Measurements from ENCODE around the gene BBX. TPM values are rescaled to one million over a fixed set of nuclear protein-coding genes. Genes with fewer than 3 reads are reported as not detected.
"Not testable (repeated sequence)": the region's sequence is repeated elsewhere in the genome, so short reads cannot be mapped to it uniquely, and the experiment has no call there.

BBX gene
- total RNA-seq, 1 donor from 2014 or later, result 45.1 TPM

DNA sequence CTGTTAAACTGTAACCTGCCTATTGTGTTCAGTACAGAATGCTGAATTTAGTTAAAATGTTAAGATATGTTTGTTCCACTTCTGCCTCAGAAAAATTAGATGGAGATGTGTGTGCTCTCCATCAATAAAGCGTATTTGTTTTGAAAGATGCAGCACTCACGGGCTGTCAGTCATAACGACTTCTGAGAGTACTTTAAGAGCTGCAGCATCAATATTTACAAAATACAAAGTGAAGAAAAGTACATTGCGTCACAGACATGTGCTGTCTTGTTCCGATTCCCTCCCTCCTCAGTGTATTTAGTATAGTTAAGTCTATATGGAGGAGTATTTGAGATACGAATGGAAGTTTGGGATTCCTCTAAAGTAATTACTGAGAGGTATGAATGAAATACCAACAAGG, 166.6 kb downstream of the BBX start:
- no peak for DNase-seq (ENCODE audit: low spot score)
- Mint-ChIP-seq H3K9me3 (no peaks in the 10 kb centered on the region), H3K36me3 (ENCODE audit: low read depth) (peaks cover 2% of the 10 kb centered on the region), H3K27me3 (ENCODE audit: insufficient read depth) (no peaks in the 10 kb centered on the region), H3K4me1 (ENCODE audit: low read depth) (peaks cover 8% of the 10 kb centered on the region), H3K4me3 (no peak overlapping the region), H3K27ac (no peak overlapping the region)
- intact Hi-C loops (cut with micrococcal nuclease), result no loop called here

DNA sequence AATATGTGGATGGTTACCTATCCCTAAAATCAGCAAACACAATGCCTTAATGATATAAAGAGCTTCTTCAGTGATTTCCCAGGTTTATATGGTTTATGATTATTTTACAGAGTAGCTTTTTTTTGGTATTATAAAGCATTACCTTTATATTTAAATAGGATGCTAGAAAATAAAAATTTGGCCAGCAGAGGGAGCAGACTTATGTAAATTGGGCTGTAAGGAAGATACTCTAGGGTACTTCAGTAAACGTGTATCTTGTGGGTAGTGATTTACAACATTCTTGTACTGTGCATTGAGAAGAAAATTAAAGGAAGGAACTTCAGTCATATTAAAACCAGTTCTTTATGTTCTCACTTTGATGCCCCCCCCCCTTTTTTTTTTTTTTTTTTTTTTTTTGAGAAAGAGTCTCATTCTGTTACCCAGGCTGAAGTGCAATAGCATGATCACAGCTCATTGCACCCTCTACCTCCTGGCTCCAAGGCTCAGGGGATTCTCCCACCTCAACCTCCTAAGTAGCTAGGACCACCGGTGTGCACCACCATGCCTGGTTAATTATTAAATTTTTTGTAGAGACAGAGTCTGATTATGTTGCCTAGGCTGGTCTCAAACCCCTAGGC, 167.9 kb downstream of the BBX start:
- peaks cover 2% of the 10 kb centered on the region for H3K36me3 Mint-ChIP-seq (ENCODE audit: low read depth)
- no peaks in the 10 kb centered on the region for H3K4me1 Mint-ChIP-seq (ENCODE audit: low read depth)
- DNase-seq (ENCODE audit: low spot score), result no peak
- H3K27ac Mint-ChIP-seq, result no peak overlapping the region
- H3K27me3 Mint-ChIP-seq (ENCODE audit: insufficient read depth), result no peaks in the 10 kb centered on the region
- H3K4me3 Mint-ChIP-seq, result no peak overlapping the region
- intact Hi-C loops (cut with micrococcal nuclease), result loop anchor here (2.0 kb wide), 1 partner anchor 50 kb away; no protein-coding TSS in a partner anchor
- H3K9me3 Mint-ChIP-seq, result no peaks in the 10 kb centered on the region

DNA sequence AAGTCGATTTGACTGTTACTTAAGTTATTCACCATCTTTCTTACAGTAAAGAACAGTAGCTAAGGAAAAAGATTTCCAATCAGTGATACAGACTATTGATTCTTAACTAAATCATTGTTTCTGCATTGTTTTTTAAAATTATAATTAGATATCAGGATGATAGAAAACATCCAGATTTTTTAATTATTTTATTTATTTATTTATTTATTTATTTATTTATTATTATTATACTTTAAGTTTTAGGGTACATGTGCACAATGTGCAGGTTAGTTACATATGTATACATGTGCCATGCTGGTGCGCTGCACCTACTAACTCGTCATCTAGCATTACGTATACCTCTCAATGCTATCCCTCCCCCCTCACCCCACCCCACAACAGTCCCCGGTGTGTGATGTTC, 169.2 kb downstream of the BBX start:
- not testable (repeated sequence) for DNase-seq (ENCODE audit: low spot score); H3K9me3 Mint-ChIP-seq; H3K4me1 Mint-ChIP-seq (ENCODE audit: low read depth); H3K36me3 Mint-ChIP-seq (ENCODE audit: low read depth); H3K4me3 Mint-ChIP-seq; H3K27me3 Mint-ChIP-seq (ENCODE audit: insufficient read depth); H3K27ac Mint-ChIP-seq
- intact Hi-C loops (cut with micrococcal nuclease), result loop anchor here (2.0 kb wide), 1 partner anchor 49 kb away; no protein-coding TSS in a partner anchor

DNA sequence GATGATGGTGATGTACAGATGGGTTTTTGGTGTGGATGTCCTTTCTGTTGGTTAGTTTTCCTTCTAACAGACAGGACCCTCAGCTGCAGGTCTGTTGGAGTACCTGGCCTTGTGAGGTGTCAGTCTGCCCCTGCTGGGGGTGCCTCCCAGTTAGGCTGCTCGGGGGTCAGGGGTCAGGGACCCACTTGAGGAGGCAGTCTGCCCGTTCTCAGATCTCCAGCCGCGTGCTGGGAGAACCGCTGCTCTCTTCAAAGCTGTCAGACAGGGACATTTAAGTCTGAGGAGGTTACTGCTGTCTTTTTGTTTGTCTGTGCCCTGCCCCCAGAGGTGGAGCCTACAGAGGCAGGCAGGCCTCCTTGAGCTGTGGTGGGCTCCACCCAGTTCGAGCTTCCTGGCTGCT, 174.6 kb downstream of the BBX start:
- H3K27me3 Mint-ChIP-seq (ENCODE audit: insufficient read depth); H3K4me3 Mint-ChIP-seq; H3K9me3 Mint-ChIP-seq; H3K27ac Mint-ChIP-seq; H3K4me1 Mint-ChIP-seq (ENCODE audit: low read depth); H3K36me3 Mint-ChIP-seq (ENCODE audit: low read depth); intact Hi-C loops (cut with micrococcal nuclease); DNase-seq (ENCODE audit: low spot score): not testable (repeated sequence)

DNA sequence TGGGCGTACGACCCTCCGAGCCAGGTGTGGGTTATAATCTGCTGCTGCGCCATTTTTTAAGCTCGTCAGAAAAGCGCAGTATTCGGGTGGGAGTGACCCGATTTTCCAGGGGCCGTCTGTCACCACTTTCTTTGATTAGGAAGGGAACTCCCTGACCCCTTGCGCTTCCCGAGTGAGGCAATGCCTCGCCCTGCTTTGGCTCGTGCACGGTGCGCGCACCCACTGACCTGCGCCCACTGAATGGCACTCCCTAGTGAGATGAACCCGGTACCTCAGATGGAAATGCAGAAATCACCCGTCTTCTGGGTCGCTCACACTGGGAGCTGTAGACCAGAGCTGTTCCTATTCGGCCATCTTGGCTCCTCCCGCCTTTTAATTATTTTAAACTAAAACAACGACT, 175.1 kb downstream of the BBX start:
- DNase-seq (ENCODE audit: low spot score); H3K9me3 Mint-ChIP-seq; H3K27ac Mint-ChIP-seq; H3K36me3 Mint-ChIP-seq (ENCODE audit: low read depth); intact Hi-C loops (cut with micrococcal nuclease); H3K4me3 Mint-ChIP-seq; H3K27me3 Mint-ChIP-seq (ENCODE audit: insufficient read depth); H3K4me1 Mint-ChIP-seq (ENCODE audit: low read depth): not testable (repeated sequence)

DNA sequence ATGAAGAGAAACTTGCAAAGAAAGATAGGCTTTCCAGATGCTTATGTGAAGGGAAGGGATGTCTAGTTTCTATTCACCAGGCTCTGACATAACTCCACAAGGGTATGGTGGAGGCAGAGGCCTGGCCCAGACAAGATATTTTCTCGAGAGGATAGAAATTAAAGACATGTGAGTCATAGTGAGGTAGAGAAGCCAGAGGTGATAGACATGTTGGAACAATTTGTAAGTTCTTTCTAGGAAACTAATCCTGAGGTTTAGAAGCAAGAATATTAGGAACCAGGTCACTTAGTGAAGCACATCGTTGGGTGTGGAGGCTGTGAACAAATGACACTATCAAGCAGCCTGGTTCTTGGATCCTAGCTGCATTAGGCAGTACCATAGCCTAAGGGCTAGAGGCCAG, 176.9 kb downstream of the BBX start:
- no peaks in the 10 kb centered on the region for H3K4me1 Mint-ChIP-seq (ENCODE audit: low read depth)

DNA sequence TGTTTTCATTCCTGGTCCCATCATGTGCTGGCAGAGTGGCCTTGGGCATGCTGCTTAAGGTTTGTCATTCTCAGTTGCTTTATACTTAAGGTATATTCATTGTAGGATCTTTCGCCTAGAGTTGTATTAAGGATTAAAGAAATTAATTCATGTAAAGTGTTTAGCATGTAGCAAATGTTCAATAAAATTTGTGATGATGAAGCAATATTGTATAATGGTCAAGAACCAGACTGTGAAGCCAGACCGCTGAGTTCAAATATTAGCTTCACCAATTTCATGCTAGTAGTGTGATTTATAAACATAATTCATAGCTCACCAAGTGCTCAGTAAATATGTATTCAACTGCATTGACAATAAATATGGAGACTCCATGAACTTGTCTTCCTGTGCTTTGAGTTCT, 178.5 kb downstream of the BBX start:
- no peaks in the 10 kb centered on the region for H3K27me3 Mint-ChIP-seq (ENCODE audit: insufficient read depth)
- H3K9me3 Mint-ChIP-seq, result no peaks in the 10 kb centered on the region
- H3K27ac Mint-ChIP-seq, result no peak overlapping the region
- intact Hi-C loops (cut with micrococcal nuclease), result no loop called here
- no peaks in the 10 kb centered on the region for H3K4me1 Mint-ChIP-seq (ENCODE audit: low read depth)
- no peaks in the 10 kb centered on the region for H3K36me3 Mint-ChIP-seq (ENCODE audit: low read depth)
- H3K4me3 Mint-ChIP-seq, result no peak overlapping the region
- no peak for DNase-seq (ENCODE audit: low spot score)

More for the DNA sequence above, 176.9 kb downstream of the BBX start:
- DNase-seq (ENCODE audit: low spot score), result no peak
- intact Hi-C loops (cut with micrococcal nuclease), result no loop called here
- no peak overlapping the region for H3K4me3 Mint-ChIP-seq
- no peak overlapping the region for H3K27ac Mint-ChIP-seq
- H3K9me3 Mint-ChIP-seq, result no peaks in the 10 kb centered on the region
- no peaks in the 10 kb centered on the region for H3K27me3 Mint-ChIP-seq (ENCODE audit: insufficient read depth)
- H3K36me3 Mint-ChIP-seq (ENCODE audit: low read depth), result no peaks in the 10 kb centered on the region

DNA sequence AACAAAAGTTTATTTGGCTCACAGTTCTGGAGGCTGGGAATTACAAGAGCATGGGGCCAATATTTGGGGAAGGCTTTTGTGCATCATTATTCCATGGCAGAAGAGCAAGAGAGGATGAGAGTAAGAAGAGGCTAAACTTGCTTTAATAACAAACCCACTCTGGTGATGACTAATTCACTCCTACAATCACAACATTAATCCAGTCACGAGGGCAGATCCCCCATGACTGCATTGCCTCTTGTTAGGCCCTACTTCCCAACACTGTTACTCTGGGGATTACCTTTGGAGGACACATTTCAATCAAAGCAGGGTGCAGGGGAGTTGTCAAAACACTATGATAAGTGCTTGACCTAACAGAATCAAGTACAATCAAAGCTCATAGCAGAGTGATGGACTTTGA, 181.7 kb downstream of the BBX start:
- H3K4me1 Mint-ChIP-seq (ENCODE audit: low read depth), result no peaks in the 10 kb centered on the region
- no peaks in the 10 kb centered on the region for H3K27me3 Mint-ChIP-seq (ENCODE audit: insufficient read depth)
- H3K4me3 Mint-ChIP-seq, result no peak overlapping the region
- DNase-seq (ENCODE audit: low spot score), result no peak
- no peaks in the 10 kb centered on the region for H3K36me3 Mint-ChIP-seq (ENCODE audit: low read depth)
- H3K9me3 Mint-ChIP-seq, result no peaks in the 10 kb centered on the region
- no peak overlapping the region for H3K27ac Mint-ChIP-seq
- intact Hi-C loops (cut with micrococcal nuclease), result no loop called here

DNA sequence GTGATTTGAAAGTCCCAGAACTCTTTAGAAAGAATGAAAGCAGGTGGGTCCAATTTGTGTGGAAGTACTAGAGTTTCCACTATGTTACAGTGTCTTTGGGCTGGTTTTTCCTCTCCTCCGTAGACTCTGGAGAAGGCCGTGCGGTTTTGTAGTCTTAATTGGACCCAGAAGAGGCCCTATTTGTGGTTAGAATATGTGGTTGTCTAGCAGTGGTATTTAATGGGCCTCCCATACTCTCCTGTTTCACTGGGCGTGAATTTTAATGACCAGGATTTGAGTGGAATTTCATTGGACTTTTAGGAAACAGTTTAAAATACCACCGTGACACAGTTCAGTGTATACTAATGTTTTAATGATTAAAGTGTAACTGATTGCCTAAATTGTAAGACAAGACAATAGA, 182.3 kb downstream of the BBX start:
- H3K27ac Mint-ChIP-seq, result no peak overlapping the region

DNA sequence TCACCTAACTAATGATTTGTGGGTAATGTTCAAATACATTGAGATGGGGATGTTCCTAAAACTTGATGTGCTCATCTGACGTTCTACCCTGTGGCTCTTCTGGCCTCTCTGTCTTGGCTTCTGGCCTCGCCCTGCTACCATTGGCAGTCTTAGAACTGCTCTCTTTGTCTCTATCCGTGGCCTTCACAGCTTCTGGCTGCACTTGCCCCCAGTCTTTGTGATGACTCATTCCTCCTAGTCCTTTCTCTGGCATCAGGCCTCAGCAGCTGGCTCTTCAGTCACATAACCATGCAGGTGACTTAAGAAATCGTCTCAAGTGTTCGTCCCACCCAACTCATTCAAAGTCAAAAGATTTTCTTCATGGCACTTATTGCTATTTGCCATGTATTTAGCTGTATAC, 188.1 kb downstream of the BBX start:
- Mint-ChIP-seq H3K36me3 (ENCODE audit: low read depth) (peaks cover 23% of the 10 kb centered on the region), H3K27me3 (ENCODE audit: insufficient read depth) (no peaks in the 10 kb centered on the region), H3K27ac (no peak overlapping the region), H3K4me1 (ENCODE audit: low read depth) (no peaks in the 10 kb centered on the region), H3K9me3 (no peaks in the 10 kb centered on the region), H3K4me3 (no peak overlapping the region)
- intact Hi-C loops (cut with micrococcal nuclease), result no loop called here
- no peak for DNase-seq (ENCODE audit: low spot score)

More for the DNA sequence above, 182.3 kb downstream of the BBX start:
- no peaks in the 10 kb centered on the region for H3K27me3 Mint-ChIP-seq (ENCODE audit: insufficient read depth)
- H3K4me1 Mint-ChIP-seq (ENCODE audit: low read depth), result no peaks in the 10 kb centered on the region
- H3K9me3 Mint-ChIP-seq, result no peaks in the 10 kb centered on the region
- no peak overlapping the region for H3K4me3 Mint-ChIP-seq
- H3K36me3 Mint-ChIP-seq (ENCODE audit: low read depth), result no peaks in the 10 kb centered on the region
- intact Hi-C loops (cut with micrococcal nuclease), result no loop called here
- DNase-seq (ENCODE audit: low spot score), result no peak

DNA sequence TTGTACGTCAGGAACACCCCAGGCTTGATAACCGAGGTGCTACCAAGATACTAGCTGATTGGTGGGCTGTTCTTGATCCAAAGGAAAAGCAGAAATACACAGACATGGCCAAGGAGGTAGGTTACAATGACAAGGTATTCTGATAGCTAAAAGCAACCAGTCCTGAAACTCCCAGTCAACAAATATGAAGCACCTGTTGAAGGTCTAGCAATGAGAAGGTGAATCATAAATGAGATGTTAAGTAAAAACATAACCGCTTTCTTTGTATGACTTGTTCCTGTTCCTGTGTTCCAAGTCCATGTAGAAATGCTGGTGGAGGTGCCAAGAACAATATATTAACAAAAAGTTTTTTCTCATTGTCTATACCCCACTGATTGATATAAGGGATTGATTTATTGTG, 194.0 kb downstream of the BBX start:
- no peaks in the 10 kb centered on the region for H3K4me1 Mint-ChIP-seq (ENCODE audit: low read depth)
- H3K4me3 Mint-ChIP-seq, result no peak overlapping the region
- DNase-seq (ENCODE audit: low spot score), result no peak
- H3K36me3 Mint-ChIP-seq (ENCODE audit: low read depth), result peaks cover 27% of the 10 kb centered on the region
- H3K27me3 Mint-ChIP-seq (ENCODE audit: insufficient read depth), result no peaks in the 10 kb centered on the region
- no peaks in the 10 kb centered on the region for H3K9me3 Mint-ChIP-seq
- no peak overlapping the region for H3K27ac Mint-ChIP-seq
- intact Hi-C loops (cut with micrococcal nuclease), result no loop called here

DNA sequence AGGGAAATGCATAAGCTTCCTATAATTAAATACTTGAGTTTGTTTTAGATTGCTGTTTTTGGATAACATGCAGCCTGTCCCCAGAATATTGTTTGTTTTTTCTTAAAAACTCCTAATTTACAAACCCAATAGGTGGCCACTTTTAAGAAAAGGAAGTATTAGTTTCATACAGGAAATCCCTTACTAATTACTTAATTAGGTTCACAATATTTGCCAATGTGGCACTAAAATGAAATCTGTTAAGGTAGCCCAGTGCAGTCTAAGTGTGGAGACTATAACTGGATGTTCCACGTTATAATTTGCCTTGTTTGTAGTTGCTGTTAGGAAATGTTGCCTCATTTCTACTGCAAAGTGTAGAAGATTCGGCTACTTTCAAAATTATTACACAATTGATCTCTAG, 195.8 kb downstream of the BBX start:
- Mint-ChIP-seq H3K27ac (no peak overlapping the region), H3K4me1 (ENCODE audit: low read depth) (no peaks in the 10 kb centered on the region), H3K27me3 (ENCODE audit: insufficient read depth) (no peaks in the 10 kb centered on the region), H3K36me3 (ENCODE audit: low read depth) (peaks cover 15% of the 10 kb centered on the region), H3K4me3 (no peak overlapping the region), H3K9me3 (no peaks in the 10 kb centered on the region)
- no peak for DNase-seq (ENCODE audit: low spot score)
- intact Hi-C loops (cut with micrococcal nuclease), result no loop called here

DNA sequence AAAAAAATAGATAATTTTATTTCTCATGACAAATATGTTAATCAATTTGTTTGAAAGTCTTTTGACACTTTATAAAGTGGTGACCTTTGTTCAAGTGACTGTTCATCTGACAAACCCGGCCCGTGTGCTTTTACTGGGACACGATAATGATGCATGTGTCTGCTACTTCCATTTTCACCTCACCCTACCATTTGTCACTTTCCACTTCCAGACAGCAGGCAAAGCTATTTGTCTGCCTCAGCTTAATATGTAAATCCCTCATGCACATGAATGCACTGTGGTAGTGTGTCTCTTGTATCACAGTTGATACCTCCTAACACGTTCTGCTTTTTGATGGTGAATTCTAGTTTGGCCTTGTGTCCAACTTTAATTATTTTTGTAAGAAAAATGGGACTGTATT, 204.3 kb downstream of the BBX start:
- no peaks in the 10 kb centered on the region for H3K9me3 Mint-ChIP-seq
- DNase-seq (ENCODE audit: low spot score), result no peak
- no peak overlapping the region for H3K27ac Mint-ChIP-seq
- H3K27me3 Mint-ChIP-seq (ENCODE audit: insufficient read depth), result no peaks in the 10 kb centered on the region
- peaks cover 9% of the 10 kb centered on the region for H3K4me1 Mint-ChIP-seq (ENCODE audit: low read depth)
- intact Hi-C loops (cut with micrococcal nuclease), result no loop called here
- H3K36me3 Mint-ChIP-seq (ENCODE audit: low read depth), result peaks cover 20% of the 10 kb centered on the region
- H3K4me3 Mint-ChIP-seq, result no peak overlapping the region

DNA sequence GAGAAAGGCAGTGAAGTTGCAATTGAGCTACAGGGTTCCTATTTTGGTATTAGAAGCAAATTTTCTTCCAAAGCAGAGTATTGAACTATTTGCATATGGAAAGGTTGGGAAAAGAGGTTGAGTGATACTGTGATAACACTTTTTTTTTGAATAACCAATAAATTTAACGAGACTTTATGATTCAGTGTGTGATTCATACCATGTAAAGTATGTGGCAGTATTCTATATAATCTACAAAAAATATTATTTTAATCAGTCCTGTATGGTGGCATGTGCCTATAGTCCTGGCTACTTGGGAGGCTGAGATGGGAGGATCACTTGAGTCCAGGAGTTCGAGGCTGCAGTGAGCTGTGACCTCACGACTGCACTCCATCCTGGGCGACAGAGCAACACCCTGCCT, 206.9 kb downstream of the BBX start:
- Mint-ChIP-seq H3K27ac (no peak overlapping the region), H3K27me3 (ENCODE audit: insufficient read depth) (no peaks in the 10 kb centered on the region), H3K9me3 (no peaks in the 10 kb centered on the region), H3K36me3 (ENCODE audit: low read depth) (peaks cover 21% of the 10 kb centered on the region), H3K4me1 (ENCODE audit: low read depth) (peaks cover 9% of the 10 kb centered on the region), H3K4me3 (no peak overlapping the region)
- no peak for DNase-seq (ENCODE audit: low spot score)
- intact Hi-C loops (cut with micrococcal nuclease), result no loop called here
